Measurements from ENCODE around the gene DHX8.

Gene DHX8

GRCh38 chr17:43548689-43549379 lies 65.1 kb downstream of the DHX8 start:
- no peak for DNase-seq

- DNase-seq = no peak
Observed at GRCh38 chr17:43549496-43549895, 65.7 kb downstream of the DHX8 start.

DNA sequence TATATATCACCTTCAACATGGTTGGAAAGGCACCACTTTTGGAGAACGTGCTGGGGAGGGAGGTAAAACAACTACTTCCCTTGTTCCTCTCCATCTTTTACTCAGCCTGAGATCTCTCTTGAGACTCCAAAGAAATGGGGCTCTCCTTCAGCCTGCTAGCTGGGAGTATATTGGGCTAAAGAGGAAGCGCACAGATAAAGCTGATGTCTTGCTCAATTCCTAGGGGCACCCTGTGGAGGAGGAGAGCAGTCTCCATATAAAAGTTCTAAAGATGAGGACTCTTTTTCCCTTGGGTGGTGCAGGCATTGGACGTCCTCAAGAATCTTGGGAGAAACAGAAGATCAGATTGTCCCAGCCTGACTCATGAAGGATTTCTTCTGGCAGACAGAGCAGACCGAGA lies 67.0 kb downstream of the DHX8 start:
- DNase-seq = no peak

DNA sequence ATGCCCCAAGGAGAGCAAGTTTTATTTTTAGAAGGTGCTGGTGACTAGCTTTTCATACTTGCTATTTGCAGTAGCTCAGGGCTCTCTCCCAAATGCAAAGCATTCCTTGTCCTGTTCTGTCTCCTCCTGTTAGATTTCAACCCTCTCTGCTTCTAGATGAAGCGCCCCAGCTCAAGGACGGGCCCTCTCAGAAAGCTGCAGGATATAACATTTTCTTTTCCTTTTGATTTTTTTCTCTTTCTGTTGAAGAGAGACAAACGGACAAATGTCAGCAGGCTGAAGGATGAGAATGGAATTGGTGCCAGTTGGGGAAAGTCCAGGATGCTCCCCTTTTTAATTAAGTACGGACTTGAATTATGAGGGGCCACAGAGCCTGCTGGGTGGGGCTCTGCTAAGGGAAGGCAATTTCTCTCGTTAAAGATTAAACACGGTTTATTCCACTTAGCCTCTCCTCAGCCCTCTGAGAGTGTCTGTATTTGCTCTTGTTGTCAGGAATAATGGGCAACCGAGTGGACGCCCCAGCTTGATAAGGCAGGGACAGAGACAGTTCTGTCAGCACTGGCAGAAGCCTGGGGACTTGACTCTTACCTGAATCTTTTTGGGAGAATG lies 68.6 kb downstream of the DHX8 start:
- no peak for DNase-seq

GRCh38 chr17:43553573-43553972 lies 69.8 kb downstream of the DHX8 start:
- no peak for DNase-seq

GRCh38 chr17:43554857-43555256 lies 71.1 kb downstream of the DHX8 start:
- no peak for DNase-seq

- DNase-seq = no peak
Observed at GRCh38 chr17:43556292-43556691, 72.5 kb downstream of the DHX8 start.

DNA sequence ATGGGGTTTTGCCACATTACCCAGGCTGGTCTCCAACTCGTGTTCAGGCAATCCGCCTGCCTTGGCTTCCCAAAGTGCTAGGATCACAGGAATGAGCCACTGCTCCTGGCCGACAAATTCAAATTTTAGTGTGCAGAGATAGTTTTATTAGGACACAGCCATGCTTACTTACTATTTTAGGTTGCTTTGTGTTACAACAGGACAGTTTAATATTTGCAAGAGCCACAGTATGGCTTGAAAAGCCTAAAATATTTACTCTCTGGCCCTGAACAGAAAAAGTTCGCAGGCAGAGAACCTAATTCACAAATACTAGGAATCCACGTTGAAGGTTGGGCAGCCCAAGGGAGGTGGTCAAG lies 75.0 kb downstream of the DHX8 start:
- no peak for DNase-seq

DNA sequence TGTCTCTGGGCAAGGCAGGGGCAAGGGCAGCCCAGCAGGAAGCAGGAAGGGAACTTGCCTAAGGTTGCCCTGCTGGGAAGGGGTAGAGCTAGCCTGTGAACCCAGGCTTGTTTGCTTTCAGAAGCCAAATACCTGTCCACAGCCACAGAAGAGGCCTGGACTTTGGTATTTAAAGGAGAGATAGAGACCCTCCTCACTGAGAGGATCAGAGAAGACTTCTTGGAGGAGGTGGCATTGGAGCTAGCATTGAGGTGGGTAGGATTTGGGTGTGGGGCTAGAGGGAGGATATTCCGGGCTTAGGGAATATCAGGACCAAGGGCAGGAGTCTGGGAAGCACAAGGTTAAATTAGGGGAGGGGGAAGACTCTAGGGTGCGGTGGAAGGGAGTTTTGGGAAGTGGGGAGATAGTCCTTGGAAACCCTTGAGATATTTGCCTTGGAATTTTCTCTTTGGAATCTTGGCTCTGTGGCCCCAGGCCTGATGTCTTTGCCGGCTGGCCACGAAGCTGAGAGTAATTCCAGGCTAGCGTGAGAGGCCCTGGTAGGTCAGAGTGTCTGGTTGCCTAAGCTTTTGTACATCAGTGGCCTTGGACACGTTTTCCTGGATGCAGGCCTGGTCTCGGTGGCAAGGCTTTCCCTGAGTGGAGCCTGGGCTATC lies 75.5 kb downstream of the DHX8 start:
- no peak for DNase-seq

DNA sequence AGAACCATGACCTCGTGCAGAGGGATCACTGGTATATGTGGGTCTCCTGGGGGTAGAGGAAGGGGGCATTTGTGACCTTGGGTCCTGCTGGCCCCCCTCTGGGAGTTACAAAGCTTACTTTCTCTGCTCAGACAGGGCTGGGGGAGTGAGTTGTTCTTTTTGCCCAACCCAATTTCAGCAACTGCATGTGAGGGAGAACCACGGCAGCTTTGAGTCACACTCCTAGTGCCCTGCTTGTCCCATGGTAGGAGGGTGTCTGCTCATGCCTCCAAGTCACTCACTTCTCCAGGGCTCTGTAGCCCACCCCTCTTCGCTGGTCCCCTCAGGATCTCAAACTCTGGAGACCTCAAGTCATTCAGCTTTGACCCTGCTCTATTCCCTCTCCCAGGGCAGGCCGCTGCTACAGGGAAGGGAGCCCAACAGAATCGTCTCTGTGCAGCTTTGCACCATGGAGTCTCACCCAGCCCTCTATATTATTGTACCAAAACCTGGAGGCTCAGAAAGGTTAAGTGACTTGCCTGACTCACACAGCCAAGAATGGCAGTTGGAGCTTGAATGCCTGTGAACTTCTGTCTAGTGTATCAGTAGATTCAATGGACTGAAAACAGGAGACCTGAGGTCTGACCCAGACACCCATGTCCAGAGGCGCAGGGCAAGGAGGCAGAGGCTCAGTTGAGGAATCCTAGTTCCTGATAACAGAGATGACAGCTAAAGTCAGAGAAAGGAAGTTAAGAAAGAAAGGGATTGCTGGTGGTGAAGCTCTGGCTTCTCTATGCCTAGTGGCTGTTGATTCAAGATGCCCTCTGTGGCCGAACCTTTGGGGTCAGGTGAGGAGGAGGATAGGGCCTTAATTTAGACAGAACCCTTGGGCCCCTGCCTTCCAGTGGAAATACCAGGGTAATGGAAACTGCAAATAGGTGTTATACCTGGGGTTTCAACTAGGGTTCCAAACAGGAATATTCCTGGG lies 77.0 kb downstream of the DHX8 start:
- no peak for DNase-seq

DNA sequence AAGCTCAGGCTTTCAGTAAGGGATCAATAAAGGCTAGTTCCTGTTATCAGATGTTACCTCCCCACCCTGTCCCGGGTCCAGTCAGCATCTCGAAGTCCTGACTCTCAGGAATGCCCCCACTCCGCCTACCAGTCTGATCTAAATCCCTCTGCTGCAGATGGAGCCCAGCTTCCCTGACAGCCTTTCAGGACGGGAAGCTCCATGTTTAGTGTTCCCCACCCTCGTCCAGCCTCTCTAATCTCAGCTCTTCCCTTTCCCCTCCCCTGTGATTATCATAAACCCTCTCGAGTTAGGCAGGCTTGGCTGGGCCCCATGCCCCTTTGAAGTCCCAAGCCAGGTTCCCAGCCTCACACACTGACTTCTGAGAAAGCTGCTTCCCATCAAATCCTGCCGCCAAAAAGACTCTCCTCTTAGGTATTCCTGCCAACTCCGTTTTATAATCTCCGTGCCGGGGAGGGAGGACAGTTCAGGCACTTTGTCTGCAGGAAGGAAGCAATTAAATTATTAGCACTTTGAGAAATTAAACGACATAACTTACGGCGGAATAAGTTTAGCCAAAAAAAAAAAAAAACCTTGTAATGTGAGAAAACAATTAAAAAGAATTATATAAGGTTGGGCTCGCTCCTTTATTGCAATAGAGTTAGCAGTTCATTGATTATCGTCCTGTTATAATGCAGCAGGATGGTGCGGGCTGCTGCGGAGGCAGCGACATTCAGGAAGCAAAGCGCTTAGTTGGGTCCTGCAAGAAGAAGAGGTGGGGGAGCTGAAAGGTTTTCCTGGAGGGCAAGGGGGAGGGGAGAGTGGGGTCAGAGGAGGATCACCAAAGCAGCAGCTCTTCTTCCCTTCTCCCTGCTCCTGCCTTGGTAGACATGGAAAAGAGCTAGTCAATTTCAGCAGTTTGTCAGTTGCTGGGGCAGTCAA lies 79.2 kb downstream of the DHX8 start:
- no peak for DNase-seq

DNA sequence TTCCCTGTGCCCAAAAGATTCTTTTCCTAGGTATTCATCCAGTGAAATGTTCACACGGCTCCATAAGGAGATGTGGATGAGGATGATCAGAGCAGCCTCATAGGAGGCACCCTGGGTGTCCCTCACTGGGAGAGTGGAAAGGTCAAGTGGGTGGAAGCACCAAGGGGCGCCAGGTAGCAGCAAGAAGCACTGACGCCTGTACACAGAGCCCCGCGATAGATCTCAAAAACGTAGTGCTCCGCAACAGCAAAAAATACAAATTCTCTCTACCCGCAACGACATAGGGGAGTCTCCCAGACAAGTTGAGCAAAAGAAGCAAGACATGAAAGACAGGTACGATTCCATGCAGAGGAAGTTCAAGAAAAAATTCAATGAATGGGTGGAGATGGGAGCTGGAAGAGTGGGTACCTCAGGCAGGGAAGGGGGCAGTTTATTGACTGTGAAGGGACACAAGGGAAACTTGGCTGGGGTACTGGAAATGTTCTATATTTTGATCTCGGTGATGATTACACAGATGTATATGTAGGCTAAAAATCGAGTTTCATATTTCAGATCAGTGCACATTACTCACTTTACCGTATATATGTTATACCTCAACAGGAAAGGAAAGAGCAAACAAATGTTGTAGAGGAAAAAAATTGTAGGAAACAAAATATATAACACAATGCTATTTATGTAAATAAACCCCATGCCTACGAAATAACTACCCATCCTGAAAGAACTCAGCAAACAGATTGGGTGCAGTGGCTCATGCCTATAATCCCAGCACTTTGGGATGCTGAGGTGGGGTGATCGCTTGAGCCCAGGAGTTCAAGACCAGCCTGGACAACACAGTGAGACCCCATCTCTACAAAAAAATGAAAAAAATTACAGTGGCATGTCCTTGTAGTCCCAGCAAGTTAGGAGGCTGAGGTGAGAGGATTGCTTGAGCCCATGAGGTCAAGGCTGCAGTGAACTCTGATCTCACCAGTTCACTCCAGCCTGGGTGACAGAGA lies 80.1 kb downstream of the DHX8 start:
- DNase-seq = no peak

DNA sequence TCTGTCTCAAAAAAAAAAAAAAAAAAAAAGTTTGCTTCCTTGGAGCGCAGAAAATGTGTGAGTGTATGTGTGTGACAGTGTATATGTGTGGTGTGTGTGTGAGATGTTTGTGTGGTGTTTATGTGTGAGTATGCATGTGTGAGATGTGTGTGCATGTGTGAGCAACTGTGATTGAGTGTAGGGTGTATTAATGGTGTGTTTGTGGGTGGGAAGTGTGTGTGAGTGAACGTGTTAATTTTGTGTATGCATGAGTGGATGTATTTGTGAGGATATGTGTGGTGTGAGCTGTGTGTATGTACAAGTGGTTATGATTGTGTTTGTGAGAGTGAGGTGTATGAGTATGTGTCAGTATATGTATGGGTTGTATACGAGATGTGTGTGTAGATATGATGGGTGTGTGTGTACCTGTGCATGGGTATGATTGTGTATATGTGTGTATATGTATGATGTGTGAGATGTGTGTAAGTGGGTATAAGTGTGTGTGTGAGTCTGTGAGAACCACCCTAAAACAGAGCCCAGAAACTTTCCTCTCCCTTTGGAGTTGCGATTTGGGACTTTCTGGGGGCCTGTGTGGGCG lies 84.8 kb downstream of the DHX8 start:
- DNase-seq = no peak

DNA sequence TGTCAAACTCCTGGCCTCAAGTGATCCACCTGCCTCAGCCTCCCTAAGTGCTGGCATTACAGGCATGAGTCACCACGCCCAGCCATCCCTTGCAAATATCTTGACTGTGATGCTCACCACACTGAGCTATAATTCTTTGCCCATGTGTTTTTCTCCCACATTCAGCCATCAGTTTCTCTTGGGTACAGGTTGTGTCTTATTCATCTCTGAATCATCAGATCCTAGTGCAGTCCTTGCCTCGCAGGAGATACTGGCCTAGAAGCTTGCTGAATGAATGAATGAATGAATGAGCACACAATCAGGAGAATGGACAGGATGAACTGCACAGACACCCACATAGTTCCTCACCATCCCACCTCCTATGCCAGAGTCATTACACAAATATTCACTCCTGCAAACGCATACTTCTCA lies 86.7 kb downstream of the DHX8 start:
- no peak for DNase-seq

GRCh38 chr17:43572368-43572980 lies 88.7 kb downstream of the DHX8 start:
- no peak for DNase-seq

DNA sequence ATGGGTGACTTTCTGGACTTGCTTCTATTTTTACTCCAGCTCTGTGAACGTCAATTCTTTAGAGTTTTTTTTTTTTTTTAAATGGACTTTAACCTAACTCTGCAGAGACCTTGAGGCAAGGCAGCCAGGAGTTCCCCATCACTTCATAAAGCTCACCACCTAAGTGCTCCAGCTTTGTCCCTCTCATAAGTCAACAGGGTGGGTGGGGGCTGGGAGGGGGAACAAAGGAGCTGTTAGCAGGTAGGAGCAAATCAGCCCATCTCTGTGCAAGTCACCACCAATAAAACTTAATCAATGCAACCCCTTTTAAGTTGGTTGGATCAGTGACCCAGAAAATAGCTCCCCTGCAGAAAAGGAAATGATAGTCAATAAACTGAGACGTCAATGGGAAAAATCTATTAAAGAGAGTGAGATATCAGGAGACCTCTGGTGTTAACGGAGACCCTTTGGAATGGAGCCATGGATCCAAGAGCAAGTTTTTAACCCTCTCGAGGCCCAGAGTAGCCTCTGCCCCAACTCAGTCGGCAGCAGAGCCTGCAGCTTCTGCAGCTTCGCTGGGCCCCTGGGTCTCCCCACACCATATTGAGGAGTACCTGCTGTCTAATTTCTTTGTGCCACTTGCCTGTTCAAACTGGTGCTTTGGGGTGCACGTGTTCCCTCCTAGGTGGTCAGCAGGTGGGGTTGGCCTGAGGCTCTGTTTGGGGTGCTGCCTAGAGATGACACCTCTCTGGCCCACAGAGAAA lies 90.0 kb downstream of the DHX8 start:
- no peak for DNase-seq

DNA sequence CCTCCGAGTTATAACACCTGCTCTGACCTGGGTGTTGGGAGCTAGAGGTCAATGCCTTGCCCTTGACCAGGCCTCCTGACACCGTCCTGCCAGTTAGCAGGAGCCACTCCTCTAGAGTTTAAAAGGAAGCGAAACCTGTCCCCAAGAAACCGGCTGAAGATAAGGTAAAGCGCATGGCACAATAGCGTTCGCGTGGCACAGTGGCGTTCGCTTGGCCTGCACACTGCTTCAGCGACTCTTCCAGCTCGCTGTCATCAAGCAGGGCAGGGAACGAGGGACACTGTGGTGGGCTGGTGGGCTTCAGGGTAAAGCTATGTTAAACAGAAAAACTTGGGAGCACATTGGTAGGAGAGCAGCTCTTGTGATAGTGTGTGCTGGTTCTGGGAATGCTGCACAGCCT lies 90.6 kb downstream of the DHX8 start:
- no peak for DNase-seq

DNA sequence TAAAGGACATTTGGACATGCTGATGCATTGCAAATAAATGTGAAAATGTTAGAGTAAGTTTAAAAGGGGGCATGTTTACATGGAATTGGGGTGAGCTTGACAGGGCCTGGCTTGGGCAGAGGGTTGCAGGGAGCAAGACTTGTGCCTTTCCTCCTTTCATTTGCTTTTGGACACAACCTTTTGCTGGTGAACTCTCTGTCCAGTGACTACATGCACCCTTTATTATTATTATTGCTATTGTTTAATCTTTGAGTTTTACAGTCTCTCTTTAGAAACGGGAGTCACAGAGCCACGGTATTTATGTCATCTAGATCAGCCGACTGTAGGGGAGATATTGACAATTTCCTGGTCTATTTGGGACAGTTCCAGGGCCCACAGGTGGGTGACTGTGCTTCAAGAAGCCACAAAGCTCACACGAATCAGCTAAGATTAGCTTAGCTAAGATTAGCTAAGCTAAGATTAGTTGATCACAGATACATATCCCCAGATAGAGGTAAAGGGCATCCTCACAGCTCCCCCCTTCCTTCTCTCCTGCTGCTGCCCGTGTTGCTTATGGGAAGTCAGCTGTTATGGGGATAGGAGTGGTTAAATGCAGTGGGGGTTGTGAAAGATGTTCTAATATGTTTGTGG lies 91.2 kb downstream of the DHX8 start:
- DNase-seq = no peak

All from 8988T (cell line).